Heart right ventricle (tissue), 16 donors: Measurements from ENCODE around the gene FBXW10. TPM values are rescaled to one million over a fixed set of nuclear protein-coding genes. Genes with fewer than 3 reads are reported as not detected.
"Not testable (repeated sequence)": the region's sequence is repeated elsewhere in the genome, so short reads cannot be mapped to it uniquely, and the experiment has no call there.

ENCODE experiments used
- ATAC-seq, 8 donors: fragments of 200-7000 bp; cut with Tn5 transposase; one replicate each; pipeline ENCODE4 v1.9.1; 2020; ENCODE audit warnings: mild to moderate bottlenecking in 8 of 8, moderate library complexity in 8 of 8, moderate number of reproducible peaks in 1 of 8
- DNase-seq, 2 donors: peaks; one replicate each; pipeline ENCODE4 v3.0.0-alpha.2; 2020
- H3K27ac ChIP-seq, 10 donors: fragments of 200-600 bp; sonication (generic) in 2 of 10; one replicate each; pipeline versions ENCODE4 v1.5.0 to v1.8.0; 2020 to 2022; ENCODE audit warnings: mild to moderate bottlenecking in 3 of 10
- H3K27me3 ChIP-seq, 7 donors: fragments of 200-600 bp; one replicate each; pipeline ENCODE4 v1.8.0; 2021 to 2022; ENCODE audit warnings: mild to moderate bottlenecking in 2 of 7
- H3K36me3 ChIP-seq, 9 donors: fragments of 200-600 bp; sonication (generic) in 1 of 9; one replicate each; pipeline versions ENCODE4 v1.5.0 to v1.8.0; 2020 to 2022; ENCODE audit warnings: mild to moderate bottlenecking in 2 of 9
- H3K4me1 ChIP-seq, 9 donors: fragments of 200-600 bp; sonication (generic) in 1 of 9; one replicate each; pipeline versions ENCODE4 v1.5.0 to v1.8.0; 2020 to 2022; ENCODE audit warnings: mild to moderate bottlenecking in 4 of 9
- H3K4me3 ChIP-seq, 10 donors: fragments of 200-600 bp; sonication (generic) in 2 of 10; one replicate each; pipeline versions ENCODE4 v1.5.0 to v1.8.0; 2020 to 2022; ENCODE audit warnings: mild to moderate bottlenecking in 7 of 10, moderate library complexity in 2 of 10
- H3K9me3 ChIP-seq, 11 donors: fragments of 200-600 bp in 10 of 11; sonication (generic) in 2 of 11; one replicate each; pipeline versions ENCODE4 v1.5.0 to v1.8.0; 2013 to 2022; ENCODE audit warnings: mild to moderate bottlenecking in 2 of 11, control low read depth in 1 of 11, moderate library complexity in 1 of 11
- WGBS, 2 donors: extraction: QIAGEN DNeasy Blood & Tissue Kit; methylation state at CpG; one replicate each; pipeline ENCODE4 v1.1.7; 2013; ENCODE audit warnings: inconsistent platforms in 1 of 2; 5-methylcytosine and 5-hydroxymethylcytosine counted together
- intact Hi-C, 10 donors: fragments of 100-400 bp; cut with DNase I; formaldehyde crosslinking; loops; one replicate each; pipeline versions ENCODE4 v1.11.1 to v1.14.2; 2022
- polyA plus RNA-seq, 2 donors: library from polyadenylated mRNA; stranded (reverse); fragments of 200-250 nt; gene quantifications; one replicate each; pipeline ENCODE4 v1.2.3, GENCODE V29; 2013
- total RNA-seq, 10 donors: library from RNA; stranded (reverse); fragmentation: NEBNext Ultra II Directional in 3 of 10; extraction: Animal tissue kit (Norgen Biotek cat#: 25700) in 3 of 10; gene quantifications; one replicate each; pipeline versions ENCODE4 v1.2.1 to v1.2.4, GENCODE V29; 2021 to 2023
- donor health status: Arrhythmogenic right ventricular cardiomyopathy.
- donor health status: ischemic (EF 13 %, LVEDD 7.1; RV severe dilation, severe dysfunction).
- donor health status: healthy with polysubstance abuse.
- donor health status: DM: no; HTN: yes; CAD: no.
- donor health status: DM: no; HTN: no; CAD: no.
- donor health status: ischemic (EF 25% LVEDD 6.9; RV normal size, moderate dysfunction).
- donor health status: ischemic (EF 25% LVEDD 5.7; RV mildly dilated, moderate dysfunction).
- donor health status: healthy.
- donor health status: DM: yes; HTN: yes; CAD: no.
- donor health status: Ischemic cardiomyopathy.
- donor health status: ischemic (EF 35%, LVEDD 5.7; RV mildly dilated, moderate dysfunction).
- donor health status: nonischemic (EF 11% LVEDD 7.7; RV severe dilation, severe dysfunction).
- donor health status: DM: yes; HTN: yes; CAD: no.
- donor health status: PGD.
- donor health status: ischemic (EF 29% LVEDD 5.4; RV normal size, mild dysfunction).
- donor health status: nonischemic (EF 23%, LVEDD 6.1; RV moderate dilation, normal function).

FBXW10 gene
- total and polyA plus RNA-seq, 12 donors = 0.03 to 0.15 (median 0.09) TPM; not detected in 8

DNA sequence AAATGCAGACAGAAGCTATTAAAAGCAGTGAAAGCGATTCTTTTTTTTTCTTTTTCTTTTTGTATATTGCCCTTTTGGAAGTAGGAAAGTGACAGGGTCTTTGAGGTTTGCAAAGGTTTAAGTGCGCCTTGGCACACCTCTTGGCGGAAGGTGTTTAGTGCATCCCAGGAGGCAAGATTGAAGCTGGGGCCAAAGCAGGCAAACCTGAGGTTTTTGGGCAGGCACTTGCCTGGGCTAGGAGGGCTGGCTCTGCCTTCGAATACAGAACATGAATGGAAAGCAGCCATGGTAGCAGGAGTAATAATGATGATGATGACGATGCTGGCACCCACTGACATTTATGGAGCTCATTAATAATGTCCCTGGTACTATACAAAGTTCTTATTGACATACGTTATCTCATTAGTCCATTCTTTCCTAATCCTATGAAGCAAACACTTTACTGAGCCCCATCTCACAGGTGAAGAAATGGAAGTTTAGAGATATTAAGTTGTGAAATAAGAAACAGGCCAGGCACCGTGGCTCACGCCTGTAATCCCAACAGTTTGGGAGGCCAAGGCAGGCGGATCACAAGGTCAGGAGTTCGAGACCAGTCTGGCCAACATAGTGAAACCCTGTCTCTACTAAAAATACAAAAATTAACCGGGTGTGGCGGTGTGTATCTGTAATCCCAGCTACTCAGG, 24.3 kb upstream of the FBXW10 start:
- WGBS, 2 donors = 88 to 92% methylated on average over 12 of the region's 12 CpGs
- H3K9me3 ChIP-seq, H3K4me3 ChIP-seq, ATAC-seq, H3K4me1 ChIP-seq, H3K27ac ChIP-seq, H3K27me3 ChIP-seq, H3K36me3 ChIP-seq, DNase-seq, intact Hi-C loops: not testable (repeated sequence)

DNA sequence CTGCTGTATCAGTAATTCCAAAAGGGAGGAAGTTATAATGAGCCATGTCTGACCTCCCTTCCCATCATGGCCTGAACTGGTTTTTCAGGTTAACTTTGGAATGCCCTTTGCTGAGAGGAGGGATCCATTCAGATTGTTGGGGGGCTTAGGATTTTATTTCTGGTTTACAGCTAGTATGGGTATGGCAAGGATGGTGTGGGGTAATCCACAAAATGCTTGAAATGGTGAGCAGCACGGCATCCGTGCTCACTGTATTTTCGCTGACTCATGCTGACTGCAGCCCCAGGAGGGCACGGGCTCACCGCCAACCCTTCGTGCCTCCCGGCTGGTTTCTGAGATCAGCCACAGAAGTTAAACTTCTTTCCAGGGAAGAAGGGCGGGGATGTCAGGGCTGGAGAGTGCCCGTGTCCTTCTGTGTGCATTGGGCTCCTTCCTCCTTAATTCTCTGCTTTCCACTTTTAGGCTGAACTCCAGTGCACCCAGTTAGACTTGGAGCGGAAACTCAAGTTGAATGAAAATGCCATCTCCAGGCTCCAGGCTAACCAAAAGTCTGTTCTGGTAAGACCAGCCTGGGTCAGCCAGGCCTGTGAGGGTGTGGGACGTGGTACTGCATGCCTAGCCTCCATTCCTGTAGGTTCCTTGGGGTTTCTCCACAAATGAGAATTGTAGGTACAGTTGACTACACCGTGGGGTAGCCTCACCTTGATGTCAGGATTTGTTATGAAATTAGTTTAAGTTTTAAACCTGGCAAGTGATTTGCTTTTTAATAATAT, 21.9 kb upstream of the FBXW10 start:
- intact Hi-C loops, H3K27ac ChIP-seq, H3K9me3 ChIP-seq, H3K4me3 ChIP-seq, H3K4me1 ChIP-seq, DNase-seq, H3K27me3 ChIP-seq, H3K36me3 ChIP-seq: not testable (repeated sequence)
- WGBS, 2 donors = 77 to 96% methylated on average over 1 to 2 of the region's 12 CpGs
- ATAC-seq = peak; percentile 46 to 86 (median 76)

DNA sequence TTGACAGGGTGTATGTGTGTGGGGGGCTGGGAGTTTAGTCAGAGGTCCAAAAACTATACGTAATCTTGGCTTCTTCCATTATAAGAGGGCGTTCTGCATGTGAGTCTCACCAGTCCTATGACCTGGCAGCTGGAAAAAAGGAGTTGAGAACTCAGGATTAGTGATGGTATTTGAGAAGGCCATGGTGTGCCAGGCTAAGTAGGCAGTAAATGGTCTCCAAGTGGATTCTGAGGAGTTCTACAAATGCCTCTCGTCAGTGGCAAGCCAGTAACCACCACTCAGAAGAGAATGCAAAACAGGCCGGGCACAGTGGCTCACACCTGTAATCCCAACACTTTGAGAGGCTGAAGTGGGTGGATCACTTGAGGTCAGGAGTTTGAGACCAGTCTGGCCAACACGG, 21.2 kb upstream of the FBXW10 start:
- H3K36me3 ChIP-seq, DNase-seq, intact Hi-C loops, H3K4me1 ChIP-seq, H3K27ac ChIP-seq, ATAC-seq, H3K4me3 ChIP-seq, H3K9me3 ChIP-seq, H3K27me3 ChIP-seq: not testable (repeated sequence)
- 77 to 91% methylated on average over 5 of the region's 5 CpGs for whole genome bisulfite sequencing, 2 donors

DNA sequence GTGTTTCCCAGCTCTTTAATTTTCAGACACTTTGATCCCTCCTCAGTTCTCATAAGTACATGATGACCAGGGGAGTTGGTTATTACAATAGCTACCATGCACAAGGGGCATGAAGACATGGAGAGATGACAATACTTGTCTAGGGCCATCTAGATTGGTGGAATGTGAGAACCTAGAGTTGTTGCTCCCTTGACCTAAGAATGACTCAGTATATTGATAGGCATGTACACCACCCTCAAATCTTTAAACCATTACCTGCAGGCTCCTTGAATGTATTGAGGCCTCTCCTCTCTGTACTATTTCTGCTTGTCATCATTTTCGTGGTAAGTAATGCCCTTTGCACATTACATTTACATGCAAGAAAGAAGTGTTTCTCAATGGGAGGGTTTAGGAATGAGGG, 20.3 kb upstream of the FBXW10 start:
- H3K36me3 ChIP-seq, H3K4me3 ChIP-seq, intact Hi-C loops, DNase-seq, H3K4me1 ChIP-seq, H3K27me3 ChIP-seq, ATAC-seq, H3K9me3 ChIP-seq, H3K27ac ChIP-seq: not testable (repeated sequence)
- 82 to 95% methylated on average over 1 of the region's 1 CpG for WGBS, 2 donors

DNA sequence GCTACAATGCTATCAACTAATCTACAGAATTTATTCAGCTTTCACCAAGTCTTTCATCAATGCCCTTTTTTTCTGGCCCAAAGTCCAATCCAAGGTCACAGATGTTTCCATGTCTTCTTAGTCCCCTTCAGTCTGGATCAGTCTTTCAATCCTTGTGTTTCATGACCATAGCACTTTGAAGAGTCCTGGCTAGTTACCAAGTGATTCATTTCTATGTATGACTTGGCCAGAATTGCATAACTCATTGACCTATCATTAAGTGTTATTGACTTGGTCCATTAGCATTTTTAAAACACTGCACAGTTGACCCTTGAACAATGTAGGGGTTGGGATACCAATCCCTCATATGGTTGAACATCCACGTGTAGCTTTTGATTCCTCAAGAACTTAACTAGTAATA, 11.4 kb upstream of the FBXW10 start:
- H3K4me3 ChIP-seq, H3K27me3 ChIP-seq, intact Hi-C loops, DNase-seq, H3K27ac ChIP-seq, H3K4me1 ChIP-seq, H3K9me3 ChIP-seq, ATAC-seq, H3K36me3 ChIP-seq: not testable (repeated sequence)
- 89 to 92% methylated on average over 1 of the region's 1 CpG for WGBS, 2 donors

DNA sequence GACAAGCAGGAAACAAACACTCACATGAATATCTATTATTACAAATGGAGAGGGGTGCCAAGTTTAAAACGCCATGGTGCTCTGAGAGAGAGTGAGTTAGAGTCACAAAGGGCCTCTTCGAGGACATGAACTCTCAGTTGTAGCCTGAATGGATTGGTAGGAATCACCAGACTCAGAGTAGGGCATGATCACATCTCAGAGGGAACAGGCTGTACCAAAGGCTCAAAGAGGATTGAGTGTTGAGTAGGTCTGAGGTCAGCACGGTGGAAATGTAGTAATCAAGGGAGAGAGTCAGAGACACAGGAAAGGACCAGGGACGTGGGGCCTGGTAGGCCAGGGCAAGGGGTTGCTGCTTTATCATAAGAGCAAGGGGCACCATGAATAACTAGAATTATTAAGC, 10.5 kb upstream of the FBXW10 start:
- ATAC-seq = peak in 5 of 8 donors; percentile 45 to 97 (median 87)
- H3K4me3 ChIP-seq, H3K9me3 ChIP-seq, H3K27ac ChIP-seq, DNase-seq, intact Hi-C loops, H3K27me3 ChIP-seq, H3K36me3 ChIP-seq, H3K4me1 ChIP-seq: not testable (repeated sequence)
- WGBS, 2 donors = 45 to 63% methylated on average over 2 to 4 of the region's 4 CpGs

DNA sequence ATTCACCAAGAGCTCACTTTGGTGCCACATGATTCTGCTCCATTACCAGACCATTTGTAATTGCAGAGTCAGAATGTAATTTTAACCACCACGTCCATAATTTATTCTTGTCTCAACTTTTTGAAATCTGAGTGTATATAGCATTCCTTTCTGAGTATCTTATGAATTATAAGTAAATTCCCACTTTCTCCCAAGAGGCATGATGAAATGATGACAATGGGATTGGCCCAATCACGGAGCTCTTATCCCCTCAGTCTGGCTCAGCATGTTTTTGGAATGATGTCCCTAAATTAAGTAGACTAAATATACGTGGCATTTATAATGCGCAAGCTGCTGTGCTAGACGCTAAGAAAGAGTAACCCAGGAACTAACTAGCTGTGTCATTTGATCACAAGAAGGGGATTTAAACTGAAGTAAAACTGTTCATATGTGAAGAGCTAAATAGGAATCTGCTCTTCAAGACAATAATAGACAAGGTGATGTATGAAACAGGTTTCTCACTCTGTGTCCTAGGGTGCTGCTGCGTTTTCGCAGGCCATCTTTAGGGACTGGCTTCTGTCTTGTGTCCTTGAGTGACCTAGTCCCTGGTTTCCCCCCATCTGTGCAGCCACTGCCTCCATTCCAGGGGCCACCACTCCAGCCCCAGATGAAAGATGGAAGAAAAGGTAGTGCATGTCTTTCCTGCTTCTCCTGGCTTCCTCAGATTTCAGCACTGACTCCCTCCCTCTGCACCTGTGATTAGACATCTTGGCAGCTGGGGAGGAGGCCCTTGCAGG, 4.0 kb upstream of the FBXW10 start:
- H3K4me3 ChIP-seq, H3K4me1 ChIP-seq, H3K27ac ChIP-seq, H3K9me3 ChIP-seq, intact Hi-C loops, ATAC-seq, DNase-seq, H3K36me3 ChIP-seq, H3K27me3 ChIP-seq: not testable (repeated sequence)
- 73 to 77% methylated on average over 7 of the region's 7 CpGs for WGBS, 2 donors

DNA sequence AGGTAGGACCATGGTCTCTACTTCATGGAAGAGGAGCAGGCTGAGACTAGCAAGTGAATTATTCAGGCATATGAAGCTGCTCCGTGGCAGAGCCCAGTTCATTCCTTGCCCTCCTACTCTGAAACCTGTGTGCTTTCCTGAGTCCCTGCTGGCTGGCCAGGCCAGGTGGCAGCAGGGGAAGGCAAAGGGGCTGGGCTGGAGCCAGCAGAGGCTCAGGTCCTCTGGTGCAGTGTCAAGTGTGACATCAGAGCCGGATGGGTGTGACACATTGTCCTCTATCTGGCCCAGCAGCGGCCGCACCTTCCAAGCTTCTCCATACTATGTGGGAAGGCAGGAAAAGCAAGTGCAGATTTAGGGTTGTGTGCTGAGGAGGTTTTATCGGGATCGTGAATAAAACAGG, 2.6 kb upstream of the FBXW10 start:
- H3K27me3 ChIP-seq, intact Hi-C loops, H3K9me3 ChIP-seq, H3K4me1 ChIP-seq, H3K36me3 ChIP-seq, H3K27ac ChIP-seq, H3K4me3 ChIP-seq, DNase-seq: not testable (repeated sequence)
- 72 to 84% methylated on average over 3 of the region's 6 CpGs for WGBS, 2 donors
- peak in 3 of 8 donors; percentile 14 to 53 (median 35) for ATAC-seq

DNA sequence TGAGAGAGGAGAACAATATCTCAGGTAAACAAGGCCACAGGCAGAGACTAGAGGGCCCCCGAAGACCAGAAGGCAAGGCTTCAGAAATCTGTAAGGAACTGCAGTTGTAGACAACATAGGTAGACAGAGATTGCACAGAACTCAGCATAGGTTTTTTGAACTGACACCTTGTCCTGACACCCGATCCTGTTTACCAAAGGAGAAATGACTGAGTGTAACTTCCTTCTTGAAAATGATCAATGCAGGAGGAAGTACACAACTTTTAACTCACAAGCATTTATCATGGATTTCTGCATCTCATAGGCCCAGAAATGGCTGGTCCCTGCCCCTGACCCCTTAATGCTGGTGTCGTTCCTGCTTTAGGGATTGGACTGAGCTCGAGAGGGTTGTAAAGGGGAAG, 872 bp downstream of the FBXW10 start:
- H3K27ac ChIP-seq, H3K36me3 ChIP-seq, H3K27me3 ChIP-seq, H3K4me3 ChIP-seq, DNase-seq, intact Hi-C loops, ATAC-seq, H3K9me3 ChIP-seq, H3K4me1 ChIP-seq: not testable (repeated sequence)
- 65 to 74% methylated on average over 3 to 4 of the region's 4 CpGs for WGBS, 2 donors

DNA sequence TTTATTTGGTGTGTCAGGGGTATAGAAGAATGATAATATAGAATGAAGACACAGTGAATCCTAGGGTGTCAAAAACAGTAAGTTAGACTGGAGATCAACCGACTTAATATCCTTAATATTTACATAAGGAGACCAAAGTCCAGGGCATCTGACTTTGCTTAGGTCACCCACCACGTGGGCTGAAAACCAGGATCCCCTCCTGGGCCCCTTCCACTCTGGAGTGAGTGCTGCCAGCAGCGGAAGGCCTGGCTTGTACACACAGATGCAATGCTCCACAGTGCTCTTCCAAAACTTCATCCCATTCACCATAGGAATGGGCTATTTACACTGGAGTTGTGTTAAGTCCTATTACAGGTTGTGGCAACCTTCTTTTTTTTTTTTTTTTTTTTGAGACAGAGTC, 2.7 kb downstream of the FBXW10 start:
- H3K36me3 ChIP-seq, H3K4me1 ChIP-seq, intact Hi-C loops, H3K9me3 ChIP-seq, H3K27ac ChIP-seq, DNase-seq, H3K27me3 ChIP-seq, ATAC-seq, H3K4me3 ChIP-seq: not testable (repeated sequence)
- WGBS, 2 donors = 69 to 75% methylated on average over 3 of the region's 3 CpGs

DNA sequence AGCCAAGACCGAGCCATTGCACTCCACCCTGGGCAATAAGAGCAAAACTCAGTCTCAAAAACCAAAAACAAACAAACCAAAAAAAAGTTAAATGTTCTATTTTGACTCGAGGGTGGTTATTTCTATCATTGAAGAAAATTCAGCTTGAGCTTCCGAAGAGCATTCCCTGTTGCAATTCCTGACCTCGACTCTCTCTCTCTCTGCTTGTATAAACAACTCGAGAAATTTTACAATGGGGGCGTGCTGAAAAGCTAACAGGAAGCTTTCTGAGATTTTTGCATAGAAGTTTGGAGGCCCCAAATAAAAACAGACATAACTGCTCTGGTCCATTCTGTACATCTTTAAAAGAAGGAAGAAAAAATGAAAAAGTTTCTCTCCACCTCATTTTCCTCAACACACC, 3.6 kb downstream of the FBXW10 start:
- H3K27ac ChIP-seq, intact Hi-C loops, H3K9me3 ChIP-seq, H3K4me3 ChIP-seq, H3K36me3 ChIP-seq, ATAC-seq, H3K27me3 ChIP-seq, H3K4me1 ChIP-seq, DNase-seq: not testable (repeated sequence)
- WGBS, 2 donors = 54 to 68% methylated on average over 6 of the region's 6 CpGs
